ENCODE data around the gene FPGS.

The FPGS gene

DNA sequence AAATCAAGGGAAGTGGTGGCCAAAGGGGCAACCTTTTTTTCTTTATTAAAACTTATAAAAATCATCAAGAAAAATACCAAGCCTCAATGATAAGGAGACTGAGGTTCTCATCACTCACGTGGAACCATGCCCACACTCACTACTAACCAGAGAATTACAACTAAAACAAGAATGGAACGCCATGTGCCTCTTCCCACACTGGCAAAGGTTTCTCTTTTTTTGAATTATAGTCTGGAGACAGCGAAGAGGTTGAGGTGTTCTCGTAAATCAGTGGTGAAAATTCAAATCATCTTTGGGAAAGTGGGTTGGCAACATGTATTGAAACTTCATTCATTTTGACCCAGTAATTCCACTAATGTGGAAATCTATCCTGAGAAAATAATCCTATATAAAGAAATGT lies 19.4 kb downstream of the FPGS start:
- H3K36me3 Mint-ChIP-seq (ENCODE audit: low read depth): no peaks in the 10 kb centered on the region
- TF ChIP-seq, protein P1, sequence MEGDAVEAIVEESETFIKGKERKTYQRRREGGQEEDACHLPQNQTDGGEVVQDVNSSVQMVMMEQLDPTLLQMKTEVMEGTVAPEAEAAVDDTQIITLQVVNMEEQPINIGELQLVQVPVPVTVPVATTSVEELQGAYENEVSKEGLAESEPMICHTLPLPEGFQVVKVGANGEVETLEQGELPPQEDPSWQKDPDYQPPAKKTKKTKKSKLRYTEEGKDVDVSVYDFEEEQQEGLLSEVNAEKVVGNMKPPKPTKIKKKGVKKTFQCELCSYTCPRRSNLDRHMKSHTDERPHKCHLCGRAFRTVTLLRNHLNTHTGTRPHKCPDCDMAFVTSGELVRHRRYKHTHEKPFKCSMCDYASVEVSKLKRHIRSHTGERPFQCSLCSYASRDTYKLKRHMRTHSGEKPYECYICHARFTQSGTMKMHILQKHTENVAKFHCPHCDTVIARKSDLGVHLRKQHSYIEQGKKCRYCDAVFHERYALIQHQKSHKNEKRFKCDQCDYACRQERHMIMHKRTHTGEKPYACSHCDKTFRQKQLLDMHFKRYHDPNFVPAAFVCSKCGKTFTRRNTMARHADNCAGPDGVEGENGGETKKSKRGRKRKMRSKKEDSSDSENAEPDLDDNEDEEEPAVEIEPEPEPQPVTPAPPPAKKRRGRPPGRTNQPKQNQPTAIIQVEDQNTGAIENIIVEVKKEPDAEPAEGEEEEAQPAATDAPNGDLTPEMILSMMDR (IDR thresholded peaks at IDR 0.05): no peak
- H3K27ac Mint-ChIP-seq: no peak overlapping the region
- DNase-seq: no peak
- peaks cover 37% of the 10 kb centered on the region for H3K4me1 Mint-ChIP-seq
- H3K4me3 Mint-ChIP-seq: no peak overlapping the region
- peaks cover 9% of the 10 kb centered on the region for H3K27me3 Mint-ChIP-seq (ENCODE audit: low read depth, poor library complexity)
- H3K9me3 Mint-ChIP-seq: no peaks in the 10 kb centered on the region

DNA sequence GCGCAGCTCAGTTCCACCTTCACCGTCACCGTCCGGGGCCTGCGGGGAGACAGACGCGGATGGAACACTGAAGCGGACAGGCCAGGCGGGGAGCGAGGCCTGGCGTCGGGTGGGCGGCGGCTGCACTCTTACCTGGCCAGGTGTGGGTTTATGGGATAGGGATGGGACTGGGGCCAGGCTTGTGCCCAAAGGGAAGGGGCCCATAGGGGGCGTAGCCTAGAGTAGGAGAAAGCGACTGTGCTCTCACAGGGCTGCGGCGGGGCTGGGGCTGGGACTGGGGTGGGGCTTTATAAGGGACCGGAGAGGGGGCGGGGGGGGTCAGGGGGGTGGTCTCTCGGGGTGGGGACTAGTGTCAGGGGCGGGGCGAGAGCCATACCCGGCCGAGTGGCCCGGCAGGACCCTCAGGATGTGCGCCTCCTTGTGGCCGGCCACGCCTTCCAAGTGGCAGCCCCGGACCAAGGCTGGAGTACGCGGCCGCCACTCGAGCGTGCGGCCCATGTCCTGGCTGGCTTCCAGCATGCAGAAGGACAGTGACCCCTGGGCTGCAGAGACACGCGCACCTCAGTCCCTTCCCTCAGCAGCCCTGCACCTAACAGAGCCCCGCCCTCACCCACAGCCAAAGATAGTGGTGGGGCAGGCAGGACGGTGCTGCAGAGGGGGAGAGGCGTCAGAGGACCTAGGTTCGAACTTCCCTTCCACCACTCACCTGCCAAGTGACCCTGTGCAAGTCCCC lies 22.8 kb downstream of the FPGS start:
- TF ChIP-seq, protein P1 (IDR thresholded peaks at IDR 0.05): peak; percentile 56
- no peak overlapping the region for H3K27ac Mint-ChIP-seq
- no peak overlapping the region for H3K4me3 Mint-ChIP-seq
- DNase-seq: peak; percentile 92
- H3K9me3 Mint-ChIP-seq: no peaks in the 10 kb centered on the region
- peaks cover 11% of the 10 kb centered on the region for H3K27me3 Mint-ChIP-seq (ENCODE audit: low read depth, poor library complexity)
- H3K36me3 Mint-ChIP-seq (ENCODE audit: low read depth): no peaks in the 10 kb centered on the region
- H3K4me1 Mint-ChIP-seq: peaks cover 51% of the 10 kb centered on the region

DNA sequence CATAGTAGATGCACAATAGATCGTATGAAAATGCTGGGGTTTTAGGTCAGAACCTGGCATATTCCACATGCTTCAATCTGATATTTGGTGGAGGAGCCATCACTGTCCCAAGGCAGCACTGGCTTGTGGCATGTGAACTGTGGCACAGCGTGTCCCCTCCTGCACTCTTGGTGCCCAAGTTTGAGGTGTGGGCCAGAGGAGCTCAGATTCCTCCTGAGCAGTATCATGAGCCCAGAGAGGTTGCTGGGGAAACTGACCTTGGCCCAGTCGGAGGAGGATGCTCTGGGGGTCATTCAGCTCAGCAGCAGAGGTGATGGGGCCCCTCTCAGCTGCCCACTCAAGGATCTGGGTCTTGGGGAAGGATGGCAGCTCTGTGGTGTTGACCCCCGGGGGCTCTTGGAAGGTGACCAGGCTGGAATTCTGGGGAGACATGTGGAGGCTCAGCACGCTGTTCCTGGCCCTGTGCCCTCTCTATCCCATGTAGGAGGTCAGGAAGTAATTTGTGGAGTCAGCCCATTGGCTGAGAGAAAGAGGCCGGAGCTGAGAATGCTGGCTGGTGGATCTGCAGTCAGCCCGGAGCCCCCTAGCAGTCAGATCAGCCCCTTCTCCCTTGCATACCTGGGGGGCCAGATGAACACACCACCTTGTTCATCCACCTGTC lies 23.7 kb downstream of the FPGS start:
- DNase-seq: no peak
- Mint-ChIP-seq H3K36me3 (ENCODE audit: low read depth) (no peaks in the 10 kb centered on the region), H3K27ac (no peak overlapping the region), H3K4me1 (peaks cover 58% of the 10 kb centered on the region), H3K9me3 (no peaks in the 10 kb centered on the region), H3K4me3 (no peak overlapping the region), H3K27me3 (ENCODE audit: low read depth, poor library complexity) (peaks cover 11% of the 10 kb centered on the region)
- TF ChIP-seq, protein P1 (IDR thresholded peaks at IDR 0.05): no peak

GRCh38 chr9:127828262-127829031 lies 25.8 kb downstream of the FPGS start:
- peak overlapping the region; percentile 58 for H3K27ac Mint-ChIP-seq
- H3K4me1 Mint-ChIP-seq: peaks cover 63% of the 10 kb centered on the region
- DNase-seq: peak; percentile 94

GRCh38 chr9:127829205-127829906 lies 26.7 kb downstream of the FPGS start:
- Mint-ChIP-seq H3K36me3 (ENCODE audit: low read depth) (no peaks in the 10 kb centered on the region), H3K4me1 (peaks cover 63% of the 10 kb centered on the region), H3K9me3 (no peaks in the 10 kb centered on the region), H3K4me3 (peak overlapping the region; percentile 12), H3K27me3 (ENCODE audit: low read depth, poor library complexity) (peaks cover 15% of the 10 kb centered on the region), H3K27ac (peak overlapping the region; percentile 58)
- TF ChIP-seq, protein P1 (IDR thresholded peaks at IDR 0.05): no peak
- no peak for DNase-seq

More at GRCh38 chr9:127828262-127829031, 25.8 kb downstream of the FPGS start:
- TF ChIP-seq, protein P1 (IDR thresholded peaks at IDR 0.05): no peak
- Mint-ChIP-seq H3K4me3 (peak overlapping the region; percentile 62), H3K9me3 (no peaks in the 10 kb centered on the region), H3K36me3 (ENCODE audit: low read depth) (no peaks in the 10 kb centered on the region), H3K27me3 (ENCODE audit: low read depth, poor library complexity) (peaks cover 15% of the 10 kb centered on the region)
